Measurements from ENCODE around the gene DRC7. TPM values are rescaled to one million over a fixed set of nuclear protein-coding genes. Genes with fewer than 3 reads are reported as not detected.
A peak's percentile ranks its signal among the peaks of the same experiment; 100 is the strongest.

The DRC7 gene
- total and polyA plus RNA-seq, 9 of the 15 experiments (the other 6 are each of a cell fraction or from before 2014, with no cell fraction given), result 0.04 to 0.33 (median 0.12) TPM; not detected in 3

DNA sequence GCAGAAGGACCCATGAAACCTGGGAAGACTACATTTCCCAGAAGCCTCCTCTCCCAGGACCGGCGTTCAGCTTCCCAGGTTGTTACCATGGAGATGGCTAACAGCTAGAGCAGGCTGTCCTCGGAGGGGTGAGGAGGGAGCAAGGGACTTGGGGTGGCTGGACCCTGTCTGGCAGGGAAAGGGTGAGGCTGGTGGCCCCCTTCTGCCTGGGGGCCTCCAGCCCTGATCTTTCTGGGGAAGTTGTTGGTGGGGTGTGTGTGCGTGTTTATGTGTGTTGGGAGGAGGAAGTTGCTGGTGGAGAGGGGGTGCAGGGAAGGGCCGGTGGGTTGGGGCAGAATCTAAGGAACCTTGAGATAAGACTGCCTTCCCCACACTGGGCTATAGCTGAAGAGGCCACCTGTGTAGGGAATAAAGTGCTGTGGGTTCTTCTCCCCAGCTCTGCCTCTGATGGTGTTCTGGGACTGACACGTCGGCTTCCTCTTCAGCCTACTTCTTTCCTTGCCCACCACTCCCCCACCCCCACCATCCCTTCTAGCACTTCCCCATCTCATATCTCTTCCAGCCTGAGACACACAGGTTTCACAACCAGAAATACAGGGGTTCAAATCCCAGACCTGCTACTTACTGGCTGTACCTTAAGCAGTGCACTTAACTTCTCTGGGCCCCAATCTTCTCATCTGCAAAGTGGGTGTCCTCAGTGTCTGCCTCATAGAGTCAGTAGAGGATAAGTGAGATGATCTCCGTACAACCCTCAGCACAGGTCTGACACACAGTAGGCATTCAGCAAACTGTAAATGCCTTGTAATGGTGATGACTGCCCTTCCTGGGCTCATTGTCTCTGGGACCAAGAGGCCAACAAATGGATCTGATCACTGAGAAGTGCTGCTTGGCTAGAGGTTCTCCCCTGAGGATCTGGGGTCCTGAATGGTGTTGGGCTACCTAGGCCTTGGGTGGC lies at the start of gene DRC7 (continued):
- TF ChIP-seq SIN3A (IDR thresholded peaks at IDR 0.05; ENCODE audit: borderline replicate concordance in 2 of 2, control insufficient read depth in 1 of 2, low read depth in 2 of 2, low read length in 2 of 2), result no peak
- no peak for TF ChIP-seq ZFP36 (IDR thresholded peaks at IDR 0.05; ENCODE audit: low read depth, low read length, partially characterized antibody)
- no peak for TF ChIP-seq OTX1 (CRISPR knock-in tag; IDR thresholded peaks at IDR 0.05)
- TF ChIP-seq, protein P1, sequence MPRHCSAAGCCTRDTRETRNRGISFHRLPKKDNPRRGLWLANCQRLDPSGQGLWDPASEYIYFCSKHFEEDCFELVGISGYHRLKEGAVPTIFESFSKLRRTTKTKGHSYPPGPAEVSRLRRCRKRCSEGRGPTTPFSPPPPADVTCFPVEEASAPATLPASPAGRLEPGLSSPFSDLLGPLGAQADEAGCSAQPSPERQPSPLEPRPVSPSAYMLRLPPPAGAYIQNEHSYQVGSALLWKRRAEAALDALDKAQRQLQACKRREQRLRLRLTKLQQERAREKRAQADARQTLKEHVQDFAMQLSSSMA (CRISPR knock-in tag; IDR thresholded peaks at IDR 0.05), result no peak
- TF ChIP-seq, protein P2, sequence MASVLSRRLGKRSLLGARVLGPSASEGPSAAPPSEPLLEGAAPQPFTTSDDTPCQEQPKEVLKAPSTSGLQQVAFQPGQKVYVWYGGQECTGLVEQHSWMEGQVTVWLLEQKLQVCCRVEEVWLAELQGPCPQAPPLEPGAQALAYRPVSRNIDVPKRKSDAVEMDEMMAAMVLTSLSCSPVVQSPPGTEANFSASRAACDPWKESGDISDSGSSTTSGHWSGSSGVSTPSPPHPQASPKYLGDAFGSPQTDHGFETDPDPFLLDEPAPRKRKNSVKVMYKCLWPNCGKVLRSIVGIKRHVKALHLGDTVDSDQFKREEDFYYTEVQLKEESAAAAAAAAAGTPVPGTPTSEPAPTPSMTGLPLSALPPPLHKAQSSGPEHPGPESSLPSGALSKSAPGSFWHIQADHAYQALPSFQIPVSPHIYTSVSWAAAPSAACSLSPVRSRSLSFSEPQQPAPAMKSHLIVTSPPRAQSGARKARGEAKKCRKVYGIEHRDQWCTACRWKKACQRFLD (CRISPR knock-in tag; IDR thresholded peaks at IDR 0.05), result no peak
- TF ChIP-seq XRCC5 (IDR thresholded peaks at IDR 0.05; ENCODE audit: low read depth, low read length), result no peak
- TF ChIP-seq POU5F1 (IDR thresholded peaks at IDR 0.05; ENCODE audit: borderline replicate concordance, low read depth, low read length, partially characterized antibody), result no peak
- no peak for TF ChIP-seq FOXP1 (CRISPR knock-in tag; IDR thresholded peaks at IDR 0.05)
- TF ChIP-seq ELF4 (CRISPR knock-in tag; IDR thresholded peaks at IDR 0.05), result peak; percentile 84
- TF ChIP-seq, protein P3, sequence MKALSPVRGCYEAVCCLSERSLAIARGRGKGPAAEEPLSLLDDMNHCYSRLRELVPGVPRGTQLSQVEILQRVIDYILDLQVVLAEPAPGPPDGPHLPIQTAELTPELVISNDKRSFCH (CRISPR knock-in tag; IDR thresholded peaks at IDR 0.05), result no peak
- TF ChIP-seq, protein P3 (tag; IDR thresholded peaks at IDR 0.05), result no peak
- peak; percentile 44; the same call in 1 of the 2 replicates for TF ChIP-seq DPF2 (IDR thresholded peaks at IDR 0.05)
- no peak for TF ChIP-seq SMARCB1 (IDR thresholded peaks at IDR 0.05; ENCODE audit: insufficient read length, low read depth)
- TF ChIP-seq, protein P4, sequence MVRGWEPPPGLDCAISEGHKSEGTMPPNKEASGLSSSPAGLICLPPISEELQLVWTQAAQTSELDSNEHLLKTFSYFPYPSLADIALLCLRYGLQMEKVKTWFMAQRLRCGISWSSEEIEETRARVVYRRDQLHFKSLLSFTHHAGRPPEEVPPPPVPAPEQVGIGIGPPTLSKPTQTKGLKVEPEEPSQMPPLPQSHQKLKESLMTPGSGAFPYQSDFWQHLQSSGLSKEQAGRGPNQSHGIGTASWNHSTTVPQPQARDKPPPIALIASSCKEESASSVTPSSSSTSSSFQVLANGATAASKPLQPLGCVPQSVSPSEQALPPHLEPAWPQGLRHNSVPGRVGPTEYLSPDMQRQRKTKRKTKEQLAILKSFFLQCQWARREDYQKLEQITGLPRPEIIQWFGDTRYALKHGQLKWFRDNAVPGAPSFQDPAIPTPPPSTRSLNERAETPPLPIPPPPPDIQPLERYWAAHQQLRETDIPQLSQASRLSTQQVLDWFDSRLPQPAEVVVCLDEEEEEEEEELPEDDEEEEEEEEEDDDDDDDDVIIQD (CRISPR knock-in tag; IDR thresholded peaks at IDR 0.05), result no peak
- TF ChIP-seq, protein P5, sequence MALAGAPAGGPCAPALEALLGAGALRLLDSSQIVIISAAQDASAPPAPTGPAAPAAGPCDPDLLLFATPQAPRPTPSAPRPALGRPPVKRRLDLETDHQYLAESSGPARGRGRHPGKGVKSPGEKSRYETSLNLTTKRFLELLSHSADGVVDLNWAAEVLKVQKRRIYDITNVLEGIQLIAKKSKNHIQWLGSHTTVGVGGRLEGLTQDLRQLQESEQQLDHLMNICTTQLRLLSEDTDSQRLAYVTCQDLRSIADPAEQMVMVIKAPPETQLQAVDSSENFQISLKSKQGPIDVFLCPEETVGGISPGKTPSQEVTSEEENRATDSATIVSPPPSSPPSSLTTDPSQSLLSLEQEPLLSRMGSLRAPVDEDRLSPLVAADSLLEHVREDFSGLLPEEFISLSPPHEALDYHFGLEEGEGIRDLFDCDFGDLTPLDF (CRISPR knock-in tag; IDR thresholded peaks at IDR 0.05), result no peak
- TF ChIP-seq MTF1 (CRISPR knock-in tag; IDR thresholded peaks at IDR 0.05; ENCODE audit: borderline replicate concordance), result no peak
- TF ChIP-seq, protein P6, sequence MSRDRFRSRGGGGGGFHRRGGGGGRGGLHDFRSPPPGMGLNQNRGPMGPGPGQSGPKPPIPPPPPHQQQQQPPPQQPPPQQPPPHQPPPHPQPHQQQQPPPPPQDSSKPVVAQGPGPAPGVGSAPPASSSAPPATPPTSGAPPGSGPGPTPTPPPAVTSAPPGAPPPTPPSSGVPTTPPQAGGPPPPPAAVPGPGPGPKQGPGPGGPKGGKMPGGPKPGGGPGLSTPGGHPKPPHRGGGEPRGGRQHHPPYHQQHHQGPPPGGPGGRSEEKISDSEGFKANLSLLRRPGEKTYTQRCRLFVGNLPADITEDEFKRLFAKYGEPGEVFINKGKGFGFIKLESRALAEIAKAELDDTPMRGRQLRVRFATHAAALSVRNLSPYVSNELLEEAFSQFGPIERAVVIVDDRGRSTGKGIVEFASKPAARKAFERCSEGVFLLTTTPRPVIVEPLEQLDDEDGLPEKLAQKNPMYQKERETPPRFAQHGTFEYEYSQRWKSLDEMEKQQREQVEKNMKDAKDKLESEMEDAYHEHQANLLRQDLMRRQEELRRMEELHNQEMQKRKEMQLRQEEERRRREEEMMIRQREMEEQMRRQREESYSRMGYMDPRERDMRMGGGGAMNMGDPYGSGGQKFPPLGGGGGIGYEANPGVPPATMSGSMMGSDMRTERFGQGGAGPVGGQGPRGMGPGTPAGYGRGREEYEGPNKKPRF (IDR thresholded peaks at IDR 0.05; ENCODE audit: low read depth, low read length), result no peak
- no peak for TF ChIP-seq U2AF2 (optimal IDR thresholded peaks at IDR 0.05; ENCODE audit: low read depth, low read length)
